Osteocyte (in vitro differentiated cells): Measurements from ENCODE around the gene DYNC1I1. TPM values are rescaled to one million over a fixed set of nuclear protein-coding genes. Genes with fewer than 3 reads are reported as not detected.

Experiments used
- DNase-seq: peaks from one replicate; pipeline ENCODE4 v3.0.0; 2021; ENCODE audit warnings: mixed read lengths; ENCODE audit not compliant: unreplicated experiment; ENCODE audit errors: extremely low spot score
- H3K27ac Mint-ChIP-seq: one replicate; pipeline ENCODE4 v1.8.0; 2021; ENCODE audit warnings: mild to moderate bottlenecking, mixed read lengths; ENCODE audit not compliant: unreplicated experiment
- H3K27me3 Mint-ChIP-seq: one replicate; pipeline ENCODE4 v1.8.0; 2021; ENCODE audit warnings: mixed read lengths; ENCODE audit not compliant: unreplicated experiment
- H3K36me3 Mint-ChIP-seq: one replicate; pipeline ENCODE4 v1.8.0; 2021; ENCODE audit warnings: mixed read lengths; ENCODE audit not compliant: unreplicated experiment
- H3K4me1 Mint-ChIP-seq: one replicate; pipeline ENCODE4 v1.8.0; 2021; ENCODE audit warnings: mixed read lengths; ENCODE audit not compliant: unreplicated experiment
- H3K4me3 Mint-ChIP-seq: one replicate; pipeline ENCODE4 v1.8.0; 2021; ENCODE audit warnings: mild to moderate bottlenecking, moderate library complexity, mixed read lengths; ENCODE audit not compliant: unreplicated experiment
- H3K9me3 Mint-ChIP-seq: one replicate; pipeline ENCODE4 v1.8.0; 2021; ENCODE audit warnings: mixed read lengths; ENCODE audit not compliant: unreplicated experiment
- total RNA-seq: library from RNA; stranded (reverse); gene quantifications from 2 replicates; pipeline ENCODE4 v1.2.1, GENCODE V29; 2021
- TF ChIP-seq, protein P1 (sequence below): fragments of 200-600 bp; sonication (generic); IDR thresholded peaks from 2 replicates; pipeline ENCODE4 v1.5.0; 2021; ENCODE audit warnings: antibody characterized with exemption, mild to moderate bottlenecking, moderate library complexity

The DYNC1I1 gene
- total RNA-seq, 1 donor from 2014 or later: 43.3 TPM

DNA sequence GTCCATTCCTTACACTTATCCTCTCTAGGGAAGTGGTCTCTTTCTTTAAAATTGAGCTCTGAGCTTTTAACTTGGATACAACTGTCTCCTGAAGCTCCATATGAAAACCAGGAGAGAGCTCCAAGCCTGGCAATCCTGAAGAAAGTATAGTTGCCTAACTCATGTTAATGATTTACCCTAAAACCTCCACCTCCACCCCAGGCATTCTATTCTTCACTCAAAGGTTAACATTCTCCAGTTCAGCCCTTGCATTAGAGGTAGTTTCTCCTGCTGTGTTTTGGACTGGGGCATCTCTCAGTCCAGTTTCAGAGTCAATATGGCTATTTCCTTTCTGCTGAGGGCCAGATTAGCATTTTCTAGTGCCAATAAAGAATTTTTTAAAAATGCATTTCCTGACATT, 354.0 kb downstream of the DYNC1I1 start:
- Mint-ChIP-seq H3K36me3 (peaks cover 20% of the 10 kb centered on the region), H3K4me1 (no peaks in the 10 kb centered on the region), H3K9me3 (no peaks in the 10 kb centered on the region), H3K27ac (no peak overlapping the region), H3K4me3 (no peak overlapping the region), H3K27me3 (no peaks in the 10 kb centered on the region)
- TF ChIP-seq, protein P1, sequence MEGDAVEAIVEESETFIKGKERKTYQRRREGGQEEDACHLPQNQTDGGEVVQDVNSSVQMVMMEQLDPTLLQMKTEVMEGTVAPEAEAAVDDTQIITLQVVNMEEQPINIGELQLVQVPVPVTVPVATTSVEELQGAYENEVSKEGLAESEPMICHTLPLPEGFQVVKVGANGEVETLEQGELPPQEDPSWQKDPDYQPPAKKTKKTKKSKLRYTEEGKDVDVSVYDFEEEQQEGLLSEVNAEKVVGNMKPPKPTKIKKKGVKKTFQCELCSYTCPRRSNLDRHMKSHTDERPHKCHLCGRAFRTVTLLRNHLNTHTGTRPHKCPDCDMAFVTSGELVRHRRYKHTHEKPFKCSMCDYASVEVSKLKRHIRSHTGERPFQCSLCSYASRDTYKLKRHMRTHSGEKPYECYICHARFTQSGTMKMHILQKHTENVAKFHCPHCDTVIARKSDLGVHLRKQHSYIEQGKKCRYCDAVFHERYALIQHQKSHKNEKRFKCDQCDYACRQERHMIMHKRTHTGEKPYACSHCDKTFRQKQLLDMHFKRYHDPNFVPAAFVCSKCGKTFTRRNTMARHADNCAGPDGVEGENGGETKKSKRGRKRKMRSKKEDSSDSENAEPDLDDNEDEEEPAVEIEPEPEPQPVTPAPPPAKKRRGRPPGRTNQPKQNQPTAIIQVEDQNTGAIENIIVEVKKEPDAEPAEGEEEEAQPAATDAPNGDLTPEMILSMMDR: no peak
- no peak for DNase-seq

DNA sequence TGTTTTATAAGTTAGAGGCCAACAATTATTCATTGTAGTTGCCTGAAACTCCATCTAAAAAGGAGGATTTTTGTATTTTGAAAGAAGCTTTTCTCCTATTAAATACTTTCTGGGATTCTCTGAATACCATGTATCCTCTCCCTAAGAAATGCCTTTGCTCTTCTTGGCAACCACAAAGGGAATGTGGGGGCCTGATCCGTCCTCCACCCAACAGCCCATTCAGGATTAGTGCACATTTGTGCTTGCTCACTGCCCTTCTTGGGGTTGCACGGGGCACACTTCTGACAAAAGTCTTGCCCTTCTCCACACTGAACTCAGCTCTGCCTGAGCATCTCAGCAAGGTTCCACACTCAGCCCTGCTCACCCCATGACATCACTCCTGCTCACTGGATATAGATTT, 355.4 kb downstream of the DYNC1I1 start:
- Mint-ChIP-seq H3K4me1 (peaks cover 10% of the 10 kb centered on the region), H3K36me3 (peaks cover 19% of the 10 kb centered on the region), H3K27ac (no peak overlapping the region), H3K9me3 (no peaks in the 10 kb centered on the region), H3K27me3 (no peaks in the 10 kb centered on the region), H3K4me3 (no peak overlapping the region)
- DNase-seq: no peak
- TF ChIP-seq, protein P1: no peak

DNA sequence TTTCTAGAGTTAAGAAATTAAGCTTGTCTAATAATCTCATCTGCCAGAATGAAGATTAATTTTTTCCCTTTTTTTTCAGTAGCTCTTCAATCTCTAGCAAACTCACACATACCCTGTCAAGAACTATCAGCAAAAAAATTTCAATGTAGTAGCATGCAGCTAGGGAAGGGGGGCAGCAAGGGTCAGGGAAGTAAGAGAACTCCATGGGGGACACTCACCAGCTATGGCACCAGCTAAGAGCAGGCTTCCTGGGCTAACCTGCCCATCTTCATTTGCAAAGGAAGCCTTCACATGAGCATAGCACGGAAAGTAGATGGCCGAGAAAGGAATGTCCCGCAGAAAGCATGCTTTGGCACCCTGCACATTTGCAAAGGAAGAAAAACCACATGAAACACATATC, 359.2 kb downstream of the DYNC1I1 start:
- H3K27me3 Mint-ChIP-seq: no peaks in the 10 kb centered on the region
- H3K36me3 Mint-ChIP-seq: peaks cover 25% of the 10 kb centered on the region
- TF ChIP-seq, protein P1: no peak
- peaks cover 15% of the 10 kb centered on the region for H3K4me1 Mint-ChIP-seq
- H3K27ac Mint-ChIP-seq: no peak overlapping the region
- no peak overlapping the region for H3K4me3 Mint-ChIP-seq
- no peak for DNase-seq
- no peaks in the 10 kb centered on the region for H3K9me3 Mint-ChIP-seq

DNA sequence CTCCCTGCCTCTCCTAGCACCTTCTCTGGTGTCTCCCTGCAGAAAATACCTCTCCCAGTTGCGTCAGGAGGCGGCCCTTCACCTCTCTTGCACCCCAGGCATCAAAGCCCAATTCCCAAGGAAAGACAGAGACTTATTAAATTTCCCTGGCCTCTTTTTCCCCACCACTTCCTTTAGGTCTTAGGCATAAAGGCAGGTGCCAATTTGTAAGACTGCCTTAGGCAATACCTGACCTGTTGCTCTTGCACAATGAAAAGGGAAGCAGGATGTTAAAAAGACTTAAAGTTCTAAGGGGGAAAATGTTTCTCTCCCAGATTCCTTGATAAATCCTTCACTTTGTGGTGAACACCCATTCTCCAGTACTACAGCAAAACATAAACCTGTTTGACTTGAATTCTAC, 362.9 kb downstream of the DYNC1I1 start:
- H3K27me3 Mint-ChIP-seq: no peaks in the 10 kb centered on the region
- peaks cover 16% of the 10 kb centered on the region for H3K4me1 Mint-ChIP-seq
- no peak overlapping the region for H3K4me3 Mint-ChIP-seq
- TF ChIP-seq, protein P1: no peak
- H3K36me3 Mint-ChIP-seq: peaks cover 30% of the 10 kb centered on the region
- no peak for DNase-seq
- no peaks in the 10 kb centered on the region for H3K9me3 Mint-ChIP-seq
- H3K27ac Mint-ChIP-seq: no peak overlapping the region

DNA sequence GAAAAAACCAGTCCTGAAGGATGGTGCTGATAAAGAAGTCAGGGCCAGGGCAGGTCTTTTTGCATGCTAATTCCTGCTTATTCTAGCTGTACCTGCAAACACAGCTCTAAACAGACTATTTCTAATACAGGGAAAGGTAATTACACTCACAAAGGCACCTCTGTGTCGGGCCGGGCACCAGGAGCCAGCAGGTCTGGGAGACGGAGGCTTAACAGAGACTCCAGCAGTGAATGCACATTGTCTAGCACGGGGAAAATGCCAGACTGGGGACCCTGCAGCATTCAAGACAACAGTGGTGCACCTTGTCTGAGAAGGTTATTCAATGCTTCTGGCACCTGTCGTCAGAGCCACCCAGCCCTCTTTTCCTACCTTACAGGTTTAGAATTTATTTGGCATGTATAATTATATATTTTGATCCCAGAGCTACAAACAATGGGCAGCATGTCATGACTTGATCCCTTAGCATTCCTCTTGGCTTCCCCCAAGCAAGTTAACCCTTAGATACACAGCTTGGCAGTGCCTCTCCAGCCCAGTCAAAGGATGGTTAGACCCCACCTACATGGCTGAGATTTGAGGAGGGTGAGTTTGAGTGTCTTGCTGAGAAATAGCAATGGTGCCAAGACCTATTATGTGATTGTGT, 364.4 kb downstream of the DYNC1I1 start:
- TF ChIP-seq, protein P1: no peak
- peaks cover 30% of the 10 kb centered on the region for H3K36me3 Mint-ChIP-seq
- H3K27ac Mint-ChIP-seq: no peak overlapping the region
- no peak for DNase-seq
- H3K27me3 Mint-ChIP-seq: no peaks in the 10 kb centered on the region
- H3K9me3 Mint-ChIP-seq: no peaks in the 10 kb centered on the region
- H3K4me1 Mint-ChIP-seq: peaks cover 16% of the 10 kb centered on the region
- no peak overlapping the region for H3K4me3 Mint-ChIP-seq
